Measurements from ENCODE around the gene RUVBL2.

Gene RUVBL2

GRCh38 chr19:49006905-49007304 is 13.2 kb downstream of the RUVBL2 start:
- no peak for TF ChIP-seq CTCF (IDR thresholded peaks at IDR 0.05)
- peaks cover 3% of the 10 kb centered on the region for H3K27me3 Mint-ChIP-seq (ENCODE audit: low read depth, poor library complexity)
- peaks cover 53% of the 10 kb centered on the region for H3K36me3 Mint-ChIP-seq (ENCODE audit: low read depth)
- H3K9me3 Mint-ChIP-seq = no peaks in the 10 kb centered on the region
- H3K4me1 Mint-ChIP-seq = no peaks in the 10 kb centered on the region
- no peak overlapping the region for H3K27ac Mint-ChIP-seq
- DNase-seq = no peak
- H3K4me3 Mint-ChIP-seq = no peak overlapping the region

- TF ChIP-seq CTCF (IDR thresholded peaks at IDR 0.05) = no peak
- Mint-ChIP-seq H3K9me3 (no peaks in the 10 kb centered on the region), H3K27ac (no peak overlapping the region), H3K4me1 (no peaks in the 10 kb centered on the region), H3K27me3 (ENCODE audit: low read depth, poor library complexity) (peaks cover 3% of the 10 kb centered on the region), H3K36me3 (ENCODE audit: low read depth) (peaks cover 49% of the 10 kb centered on the region), H3K4me3 (no peak overlapping the region)
- no peak for DNase-seq
These were observed 16.1 kb downstream of the RUVBL2 start for GRCh38 chr19:49009828-49010227.

GRCh38 chr19:49010453-49010852 is 16.8 kb downstream of the RUVBL2 start:
- peaks cover 47% of the 10 kb centered on the region for H3K36me3 Mint-ChIP-seq (ENCODE audit: low read depth)
- H3K4me3 Mint-ChIP-seq = no peak overlapping the region
- no peaks in the 10 kb centered on the region for H3K9me3 Mint-ChIP-seq
- TF ChIP-seq CTCF (IDR thresholded peaks at IDR 0.05) = no peak
- no peak for DNase-seq
- peaks cover 3% of the 10 kb centered on the region for H3K27me3 Mint-ChIP-seq (ENCODE audit: low read depth, poor library complexity)
- no peaks in the 10 kb centered on the region for H3K4me1 Mint-ChIP-seq
- no peak overlapping the region for H3K27ac Mint-ChIP-seq

- no peak overlapping the region for H3K4me3 Mint-ChIP-seq
- peaks cover 3% of the 10 kb centered on the region for H3K27me3 Mint-ChIP-seq (ENCODE audit: low read depth, poor library complexity)
- no peak for DNase-seq
- no peaks in the 10 kb centered on the region for H3K9me3 Mint-ChIP-seq
- H3K4me1 Mint-ChIP-seq = no peaks in the 10 kb centered on the region
- peaks cover 47% of the 10 kb centered on the region for H3K36me3 Mint-ChIP-seq (ENCODE audit: low read depth)
- no peak for TF ChIP-seq CTCF (IDR thresholded peaks at IDR 0.05)
- no peak overlapping the region for H3K27ac Mint-ChIP-seq
These were observed 17.5 kb downstream of the RUVBL2 start for GRCh38 chr19:49011194-49011593.

GRCh38 chr19:49014123-49014869 is 20.6 kb downstream of the RUVBL2 start:
- DNase-seq = no peak
- no peak for TF ChIP-seq CTCF (IDR thresholded peaks at IDR 0.05)
- H3K9me3 Mint-ChIP-seq = no peaks in the 10 kb centered on the region
- H3K4me3 Mint-ChIP-seq = no peak overlapping the region
- no peak overlapping the region for H3K27ac Mint-ChIP-seq
- peaks cover 5% of the 10 kb centered on the region for H3K4me1 Mint-ChIP-seq
- H3K36me3 Mint-ChIP-seq (ENCODE audit: low read depth) = peaks cover 35% of the 10 kb centered on the region
- H3K27me3 Mint-ChIP-seq (ENCODE audit: low read depth, poor library complexity) = peaks cover 20% of the 10 kb centered on the region

GRCh38 chr19:49014870-49015255 is 21.2 kb downstream of the RUVBL2 start:
- no peak for TF ChIP-seq CTCF (IDR thresholded peaks at IDR 0.05)
- H3K27ac Mint-ChIP-seq = no peak overlapping the region
- no peak overlapping the region for H3K4me3 Mint-ChIP-seq
- H3K9me3 Mint-ChIP-seq = no peaks in the 10 kb centered on the region
- DNase-seq = no peak
- peaks cover 34% of the 10 kb centered on the region for H3K36me3 Mint-ChIP-seq (ENCODE audit: low read depth)
- peaks cover 21% of the 10 kb centered on the region for H3K27me3 Mint-ChIP-seq (ENCODE audit: low read depth, poor library complexity)
- H3K4me1 Mint-ChIP-seq = peaks cover 9% of the 10 kb centered on the region

Measured in nephron progenitor cell (in vitro differentiated cells).